GM19099 (cell line): ENCODE results near the gene NFE2L3.

ENCODE experiments used
- POLR2A ChIP-seq: IDR thresholded peaks from 3 replicates; pipeline ENCODE4 v1.6.1; 2011; ENCODE audit warnings: low read depth; ENCODE audit not compliant: insufficient read length; ENCODE audit errors: extremely low read depth

The NFE2L3 gene

DNA sequence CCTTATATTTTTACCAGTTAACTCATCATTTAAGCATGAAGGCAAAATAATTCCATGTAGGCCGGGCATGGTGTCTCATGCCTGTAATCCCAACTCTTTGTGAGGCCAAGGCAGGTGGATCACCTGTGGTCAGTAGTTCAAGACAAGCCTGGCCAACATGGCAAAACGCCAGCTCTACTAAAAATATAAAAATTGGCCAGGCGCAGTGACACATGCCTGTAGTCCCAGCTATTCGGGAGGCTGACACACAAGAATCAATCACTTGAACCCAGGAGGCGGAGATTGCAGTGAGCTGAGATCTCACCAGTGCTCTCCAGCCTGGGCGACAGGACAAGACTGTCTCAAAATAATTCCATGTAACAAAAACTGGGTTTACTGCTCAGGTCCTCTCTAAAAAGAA lies 30.3 kb downstream of the NFE2L3 start:
- TF ChIP-seq POLR2A = peak; percentile 30

- TF ChIP-seq POLR2A = no peak
Observed at GRCh38 chr7:26182706-26183105, 30.7 kb downstream of the NFE2L3 start.

DNA sequence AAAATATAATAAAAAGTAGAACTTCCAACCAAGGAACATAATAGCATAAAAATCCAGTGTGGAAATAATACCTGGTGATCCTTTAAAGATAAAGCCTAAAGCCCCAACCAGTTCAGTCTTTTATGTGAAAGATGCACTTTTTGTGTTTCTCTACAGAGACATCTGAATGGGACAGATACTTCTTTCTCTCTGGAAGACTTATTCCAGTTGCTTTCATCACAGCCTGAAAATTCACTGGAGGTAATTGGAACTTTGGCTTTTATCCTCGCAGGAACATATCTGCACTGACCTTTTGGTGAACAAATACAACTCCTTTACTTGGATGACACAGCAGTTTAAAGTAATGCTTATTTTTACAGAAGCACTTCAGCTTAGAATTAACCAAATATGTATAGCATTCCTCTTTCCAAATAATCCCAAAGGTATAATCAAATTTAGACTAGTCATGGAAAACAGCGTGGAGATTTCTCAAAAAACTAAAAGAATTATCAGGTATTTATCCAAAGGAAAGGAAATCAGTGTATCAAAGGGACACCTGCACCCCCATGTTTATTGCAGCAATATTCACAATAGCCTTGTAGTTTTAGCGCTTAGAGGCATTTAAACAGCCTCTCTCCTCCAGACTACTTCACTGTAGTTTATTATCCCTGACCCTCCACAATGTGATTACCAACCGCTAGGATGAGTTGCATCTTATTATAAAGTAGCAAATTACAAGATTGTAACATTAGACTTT lies 31.7 kb downstream of the NFE2L3 start:
- TF ChIP-seq POLR2A = no peak

DNA sequence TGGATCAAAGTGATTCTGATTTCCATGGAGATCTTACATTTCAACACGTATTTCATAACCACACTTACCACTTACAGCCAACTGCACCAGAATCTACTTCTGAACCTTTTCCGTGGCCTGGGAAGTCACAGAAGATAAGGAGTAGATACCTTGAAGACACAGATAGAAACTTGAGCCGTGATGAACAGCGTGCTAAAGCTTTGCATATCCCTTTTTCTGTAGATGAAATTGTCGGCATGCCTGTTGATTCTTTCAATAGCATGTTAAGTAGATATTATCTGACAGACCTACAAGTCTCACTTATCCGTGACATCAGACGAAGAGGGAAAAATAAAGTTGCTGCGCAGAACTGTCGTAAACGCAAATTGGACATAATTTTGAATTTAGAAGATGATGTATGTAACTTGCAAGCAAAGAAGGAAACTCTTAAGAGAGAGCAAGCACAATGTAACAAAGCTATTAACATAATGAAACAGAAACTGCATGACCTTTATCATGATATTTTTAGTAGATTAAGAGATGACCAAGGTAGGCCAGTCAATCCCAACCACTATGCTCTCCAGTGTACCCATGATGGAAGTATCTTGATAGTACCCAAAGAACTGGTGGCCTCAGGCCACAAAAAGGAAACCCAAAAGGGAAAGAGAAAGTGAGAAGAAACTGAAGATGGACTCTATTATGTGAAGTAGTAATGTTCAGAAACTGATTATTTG lies 33.3 kb downstream of the NFE2L3 start:
- TF ChIP-seq POLR2A = no peak

GRCh38 chr7:26185844-26186180 lies 33.8 kb downstream of the NFE2L3 start:
- TF ChIP-seq POLR2A = no peak

- TF ChIP-seq POLR2A = no peak
Observed at GRCh38 chr7:26186364-26187311, 34.6 kb downstream of the NFE2L3 start.

- TF ChIP-seq POLR2A = peak; percentile 60
Observed at GRCh38 chr7:26187380-26188205, 35.6 kb downstream of the NFE2L3 start.

- TF ChIP-seq POLR2A = peak; percentile 29
Observed at GRCh38 chr7:26188206-26188956, 36.4 kb downstream of the NFE2L3 start.

- TF ChIP-seq POLR2A = peak; percentile 5
Observed at GRCh38 chr7:26188957-26189541, 37.1 kb downstream of the NFE2L3 start.

- TF ChIP-seq POLR2A = peak; percentile 6
Observed at GRCh38 chr7:26189697-26190096, 37.7 kb downstream of the NFE2L3 start.

- no peak for TF ChIP-seq POLR2A
Observed at GRCh38 chr7:26190417-26190869, 38.4 kb downstream of the NFE2L3 start.

DNA sequence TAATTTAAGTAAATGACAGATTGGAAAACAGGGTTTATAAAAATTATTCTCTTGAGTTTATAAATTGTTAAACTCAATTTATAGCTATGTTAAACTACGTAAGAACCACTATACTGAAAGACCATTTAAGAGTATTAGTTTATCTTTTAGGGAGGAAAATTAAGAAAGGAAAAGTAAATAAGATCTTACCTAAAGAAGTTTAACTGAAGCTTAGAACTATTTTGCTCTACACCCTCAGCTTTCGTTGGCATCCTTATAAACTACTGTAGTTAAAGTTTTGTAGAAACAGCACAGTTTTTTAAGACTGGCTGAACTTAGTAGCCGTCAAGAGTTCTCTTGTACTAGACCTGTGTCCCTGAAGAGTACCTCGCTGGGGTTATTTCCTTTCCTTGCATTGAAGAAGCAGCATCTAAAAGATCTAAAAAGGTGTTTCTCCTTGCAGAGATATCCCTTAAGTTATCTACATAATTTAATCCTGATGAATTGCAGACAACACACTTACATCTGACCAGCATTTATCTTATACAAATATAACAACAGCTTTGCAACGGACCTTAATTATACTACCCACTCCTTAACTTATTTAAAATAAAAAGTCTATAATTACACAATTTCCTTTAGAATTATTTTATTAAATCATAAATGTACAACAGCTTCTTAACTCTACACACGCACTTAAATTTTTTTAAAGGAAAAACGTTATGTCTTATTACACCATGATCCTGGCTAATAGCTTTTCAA lies 39.4 kb downstream of the NFE2L3 start:
- TF ChIP-seq POLR2A = no peak
